NCI-H1694 (cell line): Measurements from ENCODE around the gene SRSF4.
"Not testable (repeated sequence)": the region's sequence is repeated elsewhere in the genome, so short reads cannot be mapped to it uniquely, and the experiment has no call there.

Experiments
- DNase-seq: peaks from one replicate; lab custom pipeline; 2025; lab: John Stamatoyannopoulos, UW

The SRSF4 gene

GRCh38 chr1:29181413-29182225 lies at the start of gene SRSF4:
SRSF4 (minus strand) TSS chr1:29181900; CDS start chr1:29181752, 148 bp downstream.
- DNase-seq, result peak; percentile 91

GRCh38 chr1:29230553-29231378 lies 49.1 kb upstream of the SRSF4 start, which contains the start of gene MECR:
MECR (minus strand) TSS chr1:29230934; CDS start chr1:29230906, 28 bp downstream.
- peak; percentile 64 for DNase-seq

- no peak for DNase-seq
Observed at GRCh38 chr1:29230204-29230552, 48.5 kb upstream of the SRSF4 start.

GRCh38 chr1:29227511-29227910 lies 45.8 kb upstream of the SRSF4 start:
- no peak for DNase-seq

- no peak for DNase-seq
Observed at GRCh38 chr1:29225361-29225760, 43.7 kb upstream of the SRSF4 start.

- no peak for DNase-seq
Observed at GRCh38 chr1:29224356-29224837, 42.7 kb upstream of the SRSF4 start.

GRCh38 chr1:29223521-29223920 lies 41.8 kb upstream of the SRSF4 start:
- DNase-seq, result no peak

GRCh38 chr1:29222686-29223085 lies 41.0 kb upstream of the SRSF4 start:
- DNase-seq, result no peak

- DNase-seq, result not testable (repeated sequence)
Observed at GRCh38 chr1:29222260-29222659, 40.6 kb upstream of the SRSF4 start.

- no peak for DNase-seq
Observed at GRCh38 chr1:29221296-29221695, 39.6 kb upstream of the SRSF4 start.

GRCh38 chr1:29218223-29218622 lies 36.5 kb upstream of the SRSF4 start:
- no peak for DNase-seq

- DNase-seq, result no peak
Observed at GRCh38 chr1:29217633-29218032, 35.9 kb upstream of the SRSF4 start.

GRCh38 chr1:29213055-29213454 lies 31.4 kb upstream of the SRSF4 start:
- DNase-seq, result no peak

- peak; percentile 9 for DNase-seq
Observed at GRCh38 chr1:29211086-29212030, 29.7 kb upstream of the SRSF4 start.

GRCh38 chr1:29210278-29211085 lies 28.8 kb upstream of the SRSF4 start:
- no peak for DNase-seq

- DNase-seq, result no peak
Observed at GRCh38 chr1:29209173-29209572, 27.5 kb upstream of the SRSF4 start.

GRCh38 chr1:29208442-29208841 lies 26.7 kb upstream of the SRSF4 start:
- DNase-seq, result no peak

GRCh38 chr1:29202584-29203340 lies 21.1 kb upstream of the SRSF4 start:
- DNase-seq, result peak; percentile 86

GRCh38 chr1:29202053-29202452 lies 20.4 kb upstream of the SRSF4 start:
- DNase-seq, result no peak

- DNase-seq, result no peak
Observed at GRCh38 chr1:29201595-29202051, 19.9 kb upstream of the SRSF4 start.
